GM12891 (cell line): ENCODE results near the gene RAB25.

ENCODE experiments used
- PAX5 ChIP-seq: IDR thresholded peaks from 2 replicates; pipeline ENCODE4 v1.6.1; 2011; ENCODE audit warnings: low read length, moderate library complexity, mild to moderate bottlenecking; ENCODE audit not compliant: insufficient read depth, severe bottlenecking
- POLR2A ChIP-seq: IDR thresholded peaks from 2 replicates; pipeline ENCODE4 v1.6.1; 2011; ENCODE audit warnings: low read depth, low read length, control low read depth
- POLR2AphosphoS5 ChIP-seq: IDR thresholded peaks from 2 replicates; pipeline ENCODE4 v1.6.1; 2011; ENCODE audit warnings: low read depth, low read length, control low read depth
- SPI1 ChIP-seq: IDR thresholded peaks from 2 replicates; pipeline ENCODE4 v1.6.1; 2011; ENCODE audit warnings: low read depth, low read length, control low read depth
- TAF1 ChIP-seq: IDR thresholded peaks from 2 replicates; pipeline ENCODE4 v1.6.1; 2011; ENCODE audit warnings: low read depth, low read length, control low read depth

- no peak for TF ChIP-seq POLR2AphosphoS5
- no peak for TF ChIP-seq POLR2A
- no peak for TF ChIP-seq TAF1
- no peak for TF ChIP-seq SPI1
- no peak for TF ChIP-seq PAX5
These were observed 13.7 kb downstream of the RAB25 start for GRCh38 chr1:156074661-156075060.
